GM23248 (cell line): ENCODE results near the gene PRDM16.

Source experiments
- EZH2 ChIP-seq: fragments of 200-600 bp; sonication (generic); IDR thresholded peaks from 2 replicates; pipeline ENCODE4 v1.6.1; 2018; ENCODE audit warnings: antibody characterized with exemption, mild to moderate bottlenecking; ENCODE audit not compliant: insufficient read depth, poor library complexity, severe bottlenecking
- EZH2phosphoT487 ChIP-seq: fragments of 200-600 bp; sonication (generic); IDR thresholded peaks from 2 replicates; pipeline ENCODE4 v1.6.1; 2018; ENCODE audit warnings: antibody characterized with exemption, moderate library complexity, mild to moderate bottlenecking, low read depth; ENCODE audit not compliant: insufficient read depth

DNA sequence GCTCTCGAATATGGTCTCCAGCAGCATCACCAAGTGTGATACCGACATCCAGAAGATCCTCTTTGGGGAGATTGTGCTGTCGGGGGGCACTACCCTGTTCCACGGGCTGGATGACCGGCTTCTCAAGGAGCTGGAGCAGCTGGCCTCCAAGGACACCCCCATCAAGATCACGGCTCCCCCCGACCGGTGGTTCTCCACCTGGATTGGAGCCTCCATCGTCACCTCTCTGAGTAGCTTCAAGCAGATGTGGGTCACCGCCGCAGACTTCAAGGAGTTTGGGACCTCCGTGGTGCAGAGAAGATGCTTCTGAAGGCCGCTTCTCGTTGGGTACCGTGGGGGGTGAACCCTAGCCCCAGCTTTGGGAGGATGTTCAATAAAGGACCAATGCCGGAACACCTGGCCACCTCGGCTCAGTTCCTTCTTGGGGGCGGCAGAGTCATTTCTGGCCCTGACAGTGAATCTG lies 46.5 kb upstream of the PRDM16 start:
- no peak for TF ChIP-seq EZH2
- TF ChIP-seq EZH2phosphoT487, result no peak
